BLaER1 treated with 17β-estradiol and CSF1 and Interleukin-3, amounts not matched to agents 10 nM and 100 nM (cell line): ENCODE measurements around the gene WDR33.

Source experiments
- H3K27ac ChIP-seq, 11 experiments: shearing (Covaris generic); formaldehyde crosslinking; 2 replicates each; pipeline ENCODE4 v1.8.1; 2022
- H3K27me3 ChIP-seq, 11 experiments: shearing (Covaris generic); formaldehyde crosslinking; 2 replicates each; pipeline ENCODE4 v1.8.1; 2022
- H3K36me3 ChIP-seq, 11 experiments: shearing (Covaris generic); formaldehyde crosslinking; 2 replicates each; pipeline ENCODE4 v1.8.1; 2022
- H3K4me1 ChIP-seq, 10 experiments: shearing (Covaris generic); formaldehyde crosslinking; 2 replicates each; pipeline ENCODE4 v1.8.1; 2022
- H3K4me2 ChIP-seq, 11 experiments: shearing (Covaris generic); formaldehyde crosslinking; 2 replicates each; pipeline ENCODE4 v1.8.1; 2022
- H3K4me3 ChIP-seq, 10 experiments: shearing (Covaris generic); formaldehyde crosslinking; 2 replicates each; pipeline ENCODE4 v1.8.1; 2022
- H3K9ac ChIP-seq, 11 experiments: shearing (Covaris generic); formaldehyde crosslinking; 2 replicates each; pipeline ENCODE4 v1.8.1; 2022
- H3K9me3 ChIP-seq, 11 experiments: shearing (Covaris generic); formaldehyde crosslinking; replicated peaks in 1 of 11; 2 replicates each; pipeline ENCODE4 v1.8.1; 2022
- H4K20me1 ChIP-seq, 11 experiments: shearing (Covaris generic); formaldehyde crosslinking; 2 replicates each; pipeline ENCODE4 v1.8.1; 2022
- Cebpa-rat ChIP-seq, 11 experiments: shearing (Covaris generic); IDR thresholded peaks; 2 replicates each; pipeline ENCODE4 v1.8.1; 2022

WDR33 gene

GRCh38 chr2:127653421-127654083 is 157.4 kb downstream of the WDR33 start:
- H3K9me3 ChIP-seq = no peaks in the 10 kb centered on the region
- peaks cover 0 to 10% (median 0%) of the 10 kb centered on the region in 11 experiments; a peak in 2 of 22 replicates for H4K20me1 ChIP-seq
- H3K27me3 ChIP-seq = peaks cover 0 to 22% (median 0%) of the 10 kb centered on the region in 11 experiments; a peak in 4 of 22 replicates
- H3K36me3 ChIP-seq = no peaks in the 10 kb centered on the region
- H3K4me2 ChIP-seq = peak overlapping the region in 9 of 11 experiments; percentile 26 to 93 (median 86); a peak in 17 of 22 replicates
- peak overlapping the region in 3 of 11 experiments; percentile 27 to 53 (median 28); a peak in 2 of 22 replicates for H3K9ac ChIP-seq
- no peak overlapping the region for H3K4me3 ChIP-seq
- 0 out of 22 replicates have a peak overlapping the region, but pooled peaks of 1 of the 11 experiments have one; percentile 16 for H3K27ac ChIP-seq
- TF ChIP-seq Cebpa-rat (IDR thresholded peaks at IDR 0.05) = no peak
- H3K4me1 ChIP-seq = peaks cover 29 to 87% (median 75%) of the 10 kb centered on the region in 10 experiments

GRCh38 chr2:127652786-127653357 is 158.1 kb downstream of the WDR33 start:
- no peak for TF ChIP-seq Cebpa-rat (IDR thresholded peaks at IDR 0.05)
- Histone ChIP-seq H3K9ac (peak overlapping the region in 4 of 11 experiments; percentile 21 to 53 (median 28); a peak in 4 of 22 replicates), H3K4me3 (no peak overlapping the region), H3K36me3 (no peaks in the 10 kb centered on the region), H3K4me2 (peak overlapping the region; percentile 58 to 93 (median 83); a peak in 21 of 22 replicates), H3K27me3 (peaks cover 0 to 22% (median 0%) of the 10 kb centered on the region in 11 experiments; a peak in 4 of 22 replicates), H3K4me1 (peaks cover 34 to 87% (median 75%) of the 10 kb centered on the region in 10 experiments), H4K20me1 (peaks cover 0 to 10% (median 0%) of the 10 kb centered on the region in 11 experiments; a peak in 2 of 22 replicates), H3K27ac (peak overlapping the region in 1 of 11 experiments; percentile 16; a peak in 1 of 22 replicates), H3K9me3 (no peaks in the 10 kb centered on the region)

- Histone ChIP-seq H3K36me3 (no peaks in the 10 kb centered on the region), H3K4me2 (peak overlapping the region; percentile 58 to 93 (median 83)), H4K20me1 (peaks cover 0 to 10% (median 0%) of the 10 kb centered on the region in 11 experiments; a peak in 2 of 22 replicates), H3K27ac (peak overlapping the region in 5 of 11 experiments; percentile 2 to 44 (median 37); a peak in 7 of 22 replicates), H3K4me3 (no peak overlapping the region; a peak in 1 of 20 replicates), H3K9me3 (no peaks in the 10 kb centered on the region), H3K27me3 (peaks cover 0 to 22% (median 0%) of the 10 kb centered on the region in 11 experiments; a peak in 4 of 22 replicates), H3K9ac (peak overlapping the region in 4 of 11 experiments; percentile 0 to 53 (median 11); a peak in 4 of 22 replicates), H3K4me1 (peaks cover 42 to 87% (median 76%) of the 10 kb centered on the region in 10 experiments)
- TF ChIP-seq Cebpa-rat (IDR thresholded peaks at IDR 0.05) = no peak
Observed at GRCh38 chr2:127651971-127652550, 158.9 kb downstream of the WDR33 start.

- peak overlapping the region in 5 of 11 experiments; percentile 2 to 44 (median 37); a peak in 7 of 22 replicates for H3K27ac ChIP-seq
- peaks cover 0 to 22% (median 0%) of the 10 kb centered on the region in 11 experiments; a peak in 4 of 22 replicates for H3K27me3 ChIP-seq
- peak overlapping the region; percentile 58 to 93 (median 83) for H3K4me2 ChIP-seq
- peak overlapping the region in 1 of 10 experiments; percentile 10; a peak in 1 of 20 replicates for H3K4me3 ChIP-seq
- no peaks in the 10 kb centered on the region for H3K9me3 ChIP-seq
- no peaks in the 10 kb centered on the region for H3K36me3 ChIP-seq
- H3K9ac ChIP-seq = peak overlapping the region in 3 of 11 experiments; percentile 1 to 53 (median 21); a peak in 3 of 22 replicates
- H3K4me1 ChIP-seq = peaks cover 49 to 87% (median 76%) of the 10 kb centered on the region in 10 experiments
- H4K20me1 ChIP-seq = peaks cover 0 to 10% (median 0%) of the 10 kb centered on the region in 11 experiments; a peak in 2 of 22 replicates
- no peak for TF ChIP-seq Cebpa-rat (IDR thresholded peaks at IDR 0.05)
Observed at GRCh38 chr2:127651381-127651809, 159.6 kb downstream of the WDR33 start.
